K562 (cell line): Measurements from ENCODE around the gene DDRGK1.

Experiments used
- NFXL1 ChIP-seq: fragments of 450-650 bp; formaldehyde crosslinking; IDR thresholded peaks from 2 replicates; pipeline ENCODE4 v1.4.0; 2021; ENCODE audit warnings: mild to moderate bottlenecking
- REST ChIP-seq, 2 experiments: fragments of 450-650 bp; formaldehyde crosslinking in 1 of 2; IDR thresholded peaks; 2 replicates each; pipeline versions ENCODE4 v1.4.0 to v1.6.1; 2014 to 2020; ENCODE audit warnings: mild to moderate bottlenecking in 2 of 2, borderline replicate concordance in 1 of 2, low read depth in 1 of 2
- SPI1 ChIP-seq: IDR thresholded peaks from 2 replicates; pipeline ENCODE4 v1.6.1; 2011; ENCODE audit warnings: low read depth, low read length, control low read depth, borderline replicate concordance
- ZBTB26 ChIP-seq: fragments of 450-650 bp; formaldehyde crosslinking; IDR thresholded peaks from 2 replicates; pipeline ENCODE4 v1.4.0; 2022; ENCODE audit warnings: missing genetic modification characterization
- ZFP36 ChIP-seq: fragments of 150-350 bp; IDR thresholded peaks from 2 replicates; pipeline ENCODE4 v1.6.1; 2018; ENCODE audit warnings: low read length, low read depth; ENCODE audit not compliant: partially characterized antibody

GRCh38 chr20:3224681-3225421 lies 20.4 kb upstream of the DDRGK1 start:
- TF ChIP-seq ZBTB26 (CRISPR knock-in tag) = no peak
- no peak for TF ChIP-seq SPI1
- no peak for TF ChIP-seq NFXL1 (CRISPR knock-in tag)
- no peak for TF ChIP-seq ZFP36
- TF ChIP-seq REST (IDR thresholded peaks at IDR 0.05; ENCODE audit: borderline replicate concordance) = no peak
- no peak for TF ChIP-seq REST (CRISPR knock-in tag; IDR thresholded peaks at IDR 0.05; ENCODE audit: low read depth)
